OCI-M2 (cell line): ENCODE data around the gene PRRT4.

Source experiments
- DNase-seq: peaks from one replicate; lab custom pipeline; 2025; ENCODE audit not compliant: unreplicated experiment; lab: John Stamatoyannopoulos, UW

Gene PRRT4

DNA sequence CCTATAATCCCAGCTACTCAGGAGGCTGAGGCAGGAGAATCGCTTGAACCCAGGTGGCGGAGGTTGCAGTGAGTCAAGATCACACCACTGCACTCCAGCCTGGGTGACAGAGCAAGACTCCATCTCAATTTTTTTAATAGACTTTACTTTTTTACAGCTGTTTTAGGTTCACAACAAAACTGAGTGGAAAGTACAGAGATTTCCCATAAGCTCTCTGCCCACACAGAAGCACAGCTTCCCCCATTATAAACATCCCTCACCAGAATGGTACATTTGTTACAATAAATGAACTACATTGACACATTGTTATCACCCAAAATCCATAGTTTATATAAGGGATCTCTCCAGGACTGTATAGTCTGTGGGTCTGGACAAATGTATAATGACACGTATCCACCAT is 14.6 kb upstream of the PRRT4 start:
- no peak for DNase-seq

DNA sequence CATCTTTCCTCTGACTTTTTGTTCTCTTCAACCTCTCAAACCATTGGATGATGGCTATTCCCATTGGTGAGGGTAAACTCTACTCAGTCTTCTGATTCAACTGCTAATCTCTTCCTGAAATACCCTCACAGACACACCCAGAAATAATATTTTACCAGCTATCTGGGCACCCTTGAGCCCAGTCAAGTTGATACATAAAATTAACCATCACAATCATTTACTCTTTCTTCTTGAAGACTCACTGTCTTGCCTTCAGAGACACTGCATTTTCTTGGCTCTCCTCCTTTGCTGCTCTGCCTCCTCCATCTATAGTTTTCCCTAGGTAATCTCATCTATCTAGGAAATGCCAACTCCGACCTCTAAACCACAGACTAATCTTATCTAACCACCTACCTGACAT is 12.6 kb upstream of the PRRT4 start:
- no peak for DNase-seq

DNA sequence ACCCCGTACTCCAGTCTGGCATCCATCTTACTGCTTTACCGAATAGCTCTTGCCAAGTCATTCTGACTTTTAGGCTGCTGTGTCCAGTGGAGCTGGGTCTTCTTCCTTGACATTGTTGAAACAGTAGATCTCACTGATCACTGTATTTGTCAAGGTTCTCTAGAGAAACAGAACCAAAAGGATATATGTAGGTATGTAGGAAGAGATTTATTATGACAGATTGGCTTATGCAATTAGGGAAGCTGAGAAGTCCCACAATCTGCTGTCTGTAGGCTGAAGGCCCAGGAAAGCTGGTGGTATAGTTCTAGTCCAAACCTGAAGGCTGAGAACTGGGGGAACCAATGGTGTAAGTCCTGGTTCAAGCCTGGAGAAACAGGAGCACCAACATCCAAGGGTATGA is 12.1 kb upstream of the PRRT4 start:
- DNase-seq: no peak

DNA sequence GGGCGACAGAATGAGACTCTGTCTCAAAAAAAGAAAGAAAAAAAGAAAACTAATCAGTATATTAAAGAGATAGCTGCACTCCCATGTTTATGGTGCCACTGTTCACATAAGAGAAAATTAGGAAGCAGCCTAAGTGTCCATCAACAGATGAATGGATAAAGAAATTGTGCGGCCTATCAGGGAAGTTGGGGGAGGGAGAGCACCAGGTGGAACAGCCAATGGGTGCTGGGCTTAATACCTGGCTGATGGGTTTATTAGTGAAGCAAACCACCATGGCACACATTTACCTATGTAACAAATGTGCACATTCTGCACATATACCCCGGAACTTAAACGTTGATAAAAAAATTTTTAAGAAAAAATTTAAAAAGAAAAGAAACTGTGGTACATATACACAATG is 9.0 kb upstream of the PRRT4 start:
- DNase-seq: no peak

DNA sequence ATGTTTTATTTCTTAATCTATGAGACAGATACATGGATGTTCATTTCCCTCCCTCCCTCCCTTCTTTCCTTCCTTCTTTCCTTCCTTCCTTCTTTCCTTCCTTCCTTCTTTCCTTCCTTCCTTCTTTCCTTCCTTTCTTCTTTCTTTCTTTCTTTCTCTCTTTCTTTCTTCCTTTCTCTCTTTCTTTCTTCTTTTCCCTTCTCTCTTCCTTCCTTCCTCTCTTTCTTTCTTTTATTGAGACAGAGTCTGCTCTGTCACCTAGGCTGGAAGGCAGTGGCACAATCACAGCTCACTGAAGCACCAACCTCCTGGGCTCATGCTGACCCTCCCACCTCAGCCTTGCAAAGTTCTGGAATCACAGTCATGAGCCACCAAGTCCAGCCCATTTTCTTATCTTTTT is 5.5 kb upstream of the PRRT4 start:
- no peak for DNase-seq

DNA sequence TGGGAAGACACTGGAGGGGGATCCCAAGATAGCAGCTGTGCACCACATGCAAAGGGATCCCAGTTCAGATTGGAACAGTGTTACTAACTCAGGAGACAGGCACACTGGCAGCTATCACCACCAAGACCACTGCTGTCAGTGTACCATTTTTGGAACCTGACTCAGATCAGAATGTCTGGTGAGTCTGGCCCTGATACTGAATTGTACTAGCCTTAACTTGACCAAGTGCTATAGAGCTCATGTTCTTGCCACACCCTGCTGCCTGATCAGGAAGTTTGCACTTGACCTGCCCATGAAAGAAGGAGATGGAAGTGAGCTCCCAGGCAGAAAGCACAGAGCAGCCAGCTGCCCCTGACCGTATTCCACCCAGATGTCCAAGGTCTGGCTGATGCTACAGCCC is 4.8 kb upstream of the PRRT4 start:
- no peak for DNase-seq

DNA sequence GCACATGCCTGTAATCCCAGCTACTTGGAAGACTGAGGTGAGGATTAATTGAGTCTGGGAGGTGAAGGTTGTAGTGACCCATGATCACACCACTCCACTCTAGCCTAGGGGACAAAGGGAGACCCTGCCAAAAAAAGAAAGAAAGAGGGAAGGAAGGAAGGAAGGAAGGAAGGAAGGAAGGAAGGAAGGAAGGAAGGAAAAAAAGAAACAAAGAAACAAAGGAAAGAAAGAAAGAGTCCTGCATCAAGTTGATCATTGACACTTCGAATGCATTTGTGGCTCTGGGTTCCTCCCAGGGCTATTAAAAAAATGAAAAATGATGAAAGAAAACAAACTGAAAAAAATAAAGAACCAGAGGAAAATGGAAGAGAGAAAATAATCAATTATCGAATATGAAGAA is 3.9 kb upstream of the PRRT4 start:
- no peak for DNase-seq

DNA sequence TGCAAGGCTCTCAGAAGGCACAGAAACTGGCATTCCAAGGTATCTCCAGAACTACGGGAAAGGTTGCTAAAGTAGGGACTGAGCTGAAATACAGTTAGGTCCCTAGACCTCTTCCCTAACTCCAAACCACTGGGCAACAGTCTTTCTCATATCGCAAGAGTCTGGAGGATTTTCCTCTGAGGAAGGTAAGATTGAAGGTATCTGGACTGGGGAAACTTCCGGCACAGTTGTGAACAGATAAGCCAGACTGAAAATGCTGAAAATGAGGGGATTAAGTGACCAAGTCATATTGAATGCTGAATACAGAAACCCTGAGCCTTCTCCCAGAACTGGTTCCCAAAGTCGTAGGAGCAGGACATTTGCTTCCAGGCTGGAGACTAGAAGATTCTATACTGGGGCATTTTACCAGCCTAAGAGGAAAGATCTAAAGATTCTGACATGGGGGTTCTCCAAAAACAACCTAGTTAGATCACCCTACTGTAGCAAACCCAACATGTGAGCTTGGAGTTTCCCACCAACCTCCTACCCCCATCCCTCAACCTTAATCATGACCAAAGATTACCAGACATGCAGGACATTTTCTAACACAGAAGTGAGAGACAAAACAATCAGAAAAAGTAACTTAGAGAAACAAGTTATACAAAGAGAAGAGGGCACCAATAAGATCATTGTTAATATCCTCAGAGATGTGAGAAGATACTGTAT is 2.8 kb upstream of the PRRT4 start:
- no peak for DNase-seq

DNA sequence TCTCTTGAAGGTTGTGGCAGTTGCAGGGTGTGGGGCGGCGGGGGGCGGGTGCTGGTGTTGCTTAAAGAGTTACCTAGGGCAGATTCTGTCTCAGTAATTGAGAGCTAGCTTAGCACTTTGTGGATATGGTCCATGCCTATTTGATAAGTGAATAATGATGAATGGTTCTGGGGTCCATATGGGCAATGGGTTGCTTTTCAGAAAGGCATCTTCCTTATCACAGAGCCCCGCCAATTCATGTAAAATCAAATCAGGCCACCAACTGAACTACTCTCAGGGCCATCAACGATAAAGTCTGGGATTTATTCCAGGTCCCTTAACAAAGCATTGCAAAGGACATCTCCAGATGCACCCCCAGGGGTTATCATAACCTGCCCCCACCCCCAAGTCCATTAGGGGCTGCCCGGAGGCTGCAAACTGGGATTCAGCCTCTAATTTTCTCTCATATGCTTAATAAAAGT is 1.8 kb upstream of the PRRT4 start:
- no peak for DNase-seq

DNA sequence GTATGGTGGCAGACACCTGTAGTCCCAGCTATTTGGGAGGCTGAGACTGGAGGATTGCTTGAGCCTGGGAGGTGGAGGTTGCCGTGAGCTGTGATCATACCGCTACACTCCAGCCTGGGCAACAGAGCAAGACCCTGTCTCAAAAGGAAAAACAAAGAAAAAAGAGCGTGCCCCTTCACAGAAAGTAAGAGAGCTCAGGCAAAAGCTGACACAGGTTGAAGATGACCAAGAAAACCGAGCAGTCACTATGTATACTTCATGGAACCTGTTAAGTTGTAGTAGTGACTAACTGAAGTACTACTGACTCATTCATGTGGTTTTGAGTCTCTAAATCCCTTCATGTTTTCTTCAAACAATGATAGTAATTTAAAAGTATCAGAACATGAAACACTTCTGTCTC is 1.2 kb upstream of the PRRT4 start:
- DNase-seq: no peak

DNA sequence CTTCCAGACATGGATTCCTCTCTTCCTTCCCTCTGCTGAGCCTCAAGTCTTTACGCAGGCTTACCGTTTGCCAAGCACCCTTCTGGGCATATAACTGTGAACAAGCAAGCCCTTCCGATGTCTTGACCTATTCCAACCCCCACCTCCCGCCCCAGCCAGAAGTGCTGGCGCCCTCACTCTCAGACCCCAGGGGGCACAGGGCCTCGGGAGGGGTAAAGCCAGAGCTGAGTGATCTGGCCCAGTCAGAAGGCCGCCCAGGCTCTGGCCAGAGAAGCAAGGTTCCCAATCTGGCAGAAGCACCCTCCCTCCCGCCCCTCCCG is 1.2 kb downstream of the PRRT4 start:
- DNase-seq: no peak

DNA sequence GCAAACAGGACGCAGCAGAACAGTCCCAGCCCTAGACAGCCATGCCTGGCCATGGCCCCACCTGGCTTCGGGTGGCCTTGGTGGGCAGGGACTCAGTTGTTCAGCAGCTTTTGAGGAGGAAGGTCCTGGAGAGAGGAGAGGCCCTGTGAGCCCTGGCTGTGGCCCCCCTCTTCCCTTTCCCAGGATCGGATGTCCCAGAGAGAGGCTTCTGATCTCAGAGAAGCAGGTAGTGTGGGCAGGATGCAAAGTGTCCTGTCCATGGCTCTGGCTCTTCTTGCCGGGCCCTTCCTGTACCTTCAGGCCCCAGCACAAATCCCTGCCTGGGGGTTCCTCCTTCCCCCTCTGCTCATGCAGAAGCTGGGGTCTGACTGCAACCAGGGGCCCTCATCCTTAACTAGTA is 1.6 kb downstream of the PRRT4 start:
- no peak for DNase-seq

DNA sequence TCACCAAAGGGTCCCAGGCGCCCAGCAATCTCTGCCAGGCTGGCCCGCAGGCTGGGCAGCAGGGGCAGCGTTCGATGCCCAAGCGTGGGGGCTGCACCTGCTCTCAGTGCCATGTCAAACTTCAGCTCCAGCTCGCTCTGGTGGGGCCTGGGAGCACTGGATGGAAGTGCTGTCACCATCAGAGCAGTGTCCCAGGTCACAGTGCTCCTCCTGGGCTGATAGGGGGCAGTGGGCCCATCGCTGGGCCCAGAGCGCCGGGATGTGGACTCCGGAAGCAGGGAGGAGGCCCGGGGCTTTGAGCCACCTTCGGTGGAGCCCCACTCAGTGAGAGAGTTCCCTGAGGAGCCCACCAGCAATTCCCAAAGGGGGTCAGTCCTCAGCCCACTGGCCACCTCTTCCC is 2.2 kb downstream of the PRRT4 start:
- no peak for DNase-seq

DNA sequence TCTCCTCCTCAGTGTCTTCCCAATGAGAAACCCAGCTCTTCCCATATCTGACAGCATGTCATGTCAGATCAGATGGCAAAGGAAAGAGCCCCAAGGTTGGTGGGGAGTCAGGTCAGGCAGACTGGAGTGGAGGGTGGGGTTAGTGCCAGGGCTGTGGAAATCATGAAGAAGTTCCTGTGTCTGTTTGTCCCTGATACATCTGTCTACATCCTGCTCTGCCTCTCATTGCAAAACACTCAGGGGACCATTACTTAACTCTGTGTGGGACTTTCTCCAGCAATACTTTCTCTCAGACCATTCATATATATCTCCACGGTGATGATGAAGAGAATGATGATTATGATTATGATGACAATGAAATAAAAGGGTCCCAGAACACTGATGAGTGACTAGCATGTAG is 3.3 kb downstream of the PRRT4 start:
- DNase-seq: no peak

DNA sequence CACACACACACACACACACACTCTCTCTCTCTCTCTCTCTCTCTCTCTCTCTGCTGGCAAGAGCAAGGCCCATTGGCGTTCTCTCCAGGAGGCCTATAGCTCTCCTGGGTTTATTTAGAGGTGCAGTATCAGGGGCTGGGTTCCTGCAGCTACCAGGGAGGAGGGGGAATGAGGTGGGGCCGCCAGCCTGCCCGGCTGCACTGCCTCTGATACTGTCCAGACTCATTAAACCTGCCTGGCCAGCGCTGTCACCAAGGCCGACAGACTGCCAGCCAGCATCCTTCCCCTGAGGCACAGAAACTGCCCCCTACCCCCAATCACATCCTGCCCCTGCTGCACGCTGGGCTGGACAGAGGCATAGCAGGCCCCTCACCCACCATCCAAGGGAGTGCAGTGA is 4.3 kb downstream of the PRRT4 start:
- DNase-seq: no peak

DNA sequence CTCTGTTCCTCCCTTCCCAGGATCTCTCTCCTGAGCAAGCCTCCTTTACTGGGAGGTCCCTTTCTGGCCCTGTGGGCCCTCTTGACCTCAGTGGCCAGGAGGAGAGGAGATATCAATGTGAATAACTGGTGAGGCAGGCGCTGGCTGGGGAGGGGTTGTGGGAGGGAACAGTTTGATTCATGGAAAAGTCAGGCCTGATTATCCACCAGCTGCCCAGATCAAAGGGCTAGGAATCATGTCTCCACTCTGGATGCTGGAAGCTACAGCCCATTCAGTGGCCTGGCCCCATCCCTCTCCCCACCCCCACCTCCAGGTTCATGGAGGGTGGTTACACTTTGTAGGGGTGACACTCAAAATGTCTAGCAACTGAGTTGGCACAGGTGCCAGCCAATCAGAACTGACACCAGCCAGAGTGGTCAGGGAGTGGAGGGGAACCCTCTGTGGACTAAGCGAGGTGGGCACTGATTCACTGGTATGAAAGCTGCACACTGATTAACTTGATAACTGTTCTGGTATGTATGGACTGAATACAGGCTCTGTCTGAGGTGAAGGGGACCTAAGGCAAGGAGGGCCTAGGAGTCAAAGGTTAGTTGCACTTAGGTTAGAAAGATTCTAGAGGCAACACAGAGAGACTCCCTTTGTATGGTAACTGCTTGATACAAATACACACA is 4.8 kb downstream of the PRRT4 start:
- DNase-seq: no peak

DNA sequence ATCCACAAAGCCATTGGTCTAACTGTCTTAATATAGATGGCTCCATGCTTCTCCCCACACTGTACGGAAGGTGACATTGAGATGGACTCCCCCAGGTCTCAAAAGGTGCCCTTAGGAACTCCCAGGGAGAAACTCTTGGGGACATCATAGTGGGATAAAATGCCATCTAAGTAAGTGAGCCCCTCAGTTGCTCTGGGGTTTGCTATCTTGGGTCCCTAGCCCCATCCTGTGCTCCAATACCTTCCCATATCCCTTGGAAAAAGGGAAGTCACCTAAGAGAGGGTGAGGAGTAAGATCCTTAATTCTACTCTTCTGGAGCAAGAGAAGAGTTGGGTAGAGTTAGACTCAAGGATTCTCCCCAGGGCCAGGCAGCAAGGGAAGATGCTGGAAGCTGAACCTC is 7.9 kb downstream of the PRRT4 start:
- DNase-seq: no peak

DNA sequence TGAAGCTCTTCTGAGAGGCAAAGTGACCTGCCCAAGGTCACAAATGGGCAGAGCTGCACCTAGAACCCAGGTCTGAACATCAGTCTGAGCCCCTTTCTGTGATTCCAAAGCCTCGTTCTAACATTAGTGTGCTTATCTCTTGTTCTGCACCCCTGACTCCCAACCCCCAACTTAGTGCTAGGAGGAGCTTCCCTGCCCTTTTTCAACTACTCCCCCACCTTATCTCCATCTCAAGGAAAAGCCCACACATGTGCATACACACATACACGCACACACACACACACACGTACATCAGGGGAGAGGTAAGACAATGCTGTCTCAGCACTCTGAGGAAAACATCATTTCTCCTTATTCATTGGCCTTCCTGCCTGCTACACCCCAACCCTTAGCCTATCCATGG is 8.3 kb downstream of the PRRT4 start:
- no peak for DNase-seq

DNA sequence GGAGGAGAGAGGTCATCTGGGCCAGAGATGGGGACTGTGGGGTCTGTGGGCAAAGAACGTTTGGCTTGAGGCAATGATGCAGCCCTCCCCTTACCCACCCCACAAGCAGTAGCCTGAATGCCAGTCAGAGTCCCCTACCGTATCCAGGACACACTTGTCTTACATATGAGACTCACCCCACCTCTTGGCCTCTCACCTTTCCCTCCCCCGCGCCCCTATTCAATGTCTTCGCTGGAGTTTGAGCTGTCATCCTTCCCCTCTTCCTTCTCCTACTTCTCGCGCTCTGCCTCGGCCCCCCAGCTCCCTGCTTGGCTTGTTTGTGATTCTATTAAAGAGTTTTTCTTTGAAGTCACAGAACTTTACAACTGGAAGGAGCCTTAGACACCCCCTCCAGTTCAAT is 8.9 kb downstream of the PRRT4 start:
- no peak for DNase-seq

DNA sequence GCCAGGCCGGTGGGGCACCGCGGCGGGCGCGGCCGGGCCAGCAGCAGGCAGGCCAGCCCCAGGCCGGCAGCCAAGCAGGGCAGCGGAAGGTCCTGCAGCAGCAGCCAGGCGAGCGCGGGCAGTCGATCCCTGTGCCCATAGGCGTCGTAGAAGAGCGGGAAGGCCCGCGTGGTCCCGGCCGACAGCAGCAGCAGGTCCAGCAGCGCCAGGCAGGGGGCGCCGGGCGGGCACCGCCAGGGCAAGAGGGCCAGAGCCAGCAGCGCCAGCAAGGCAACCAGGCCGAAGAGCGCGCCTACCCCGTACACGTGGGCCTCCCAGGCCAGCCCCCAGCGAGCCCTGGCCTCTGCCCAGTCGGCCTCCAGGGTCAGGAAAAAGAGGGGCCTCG is 9.3 kb downstream of the PRRT4 start:
- DNase-seq: no peak

DNA sequence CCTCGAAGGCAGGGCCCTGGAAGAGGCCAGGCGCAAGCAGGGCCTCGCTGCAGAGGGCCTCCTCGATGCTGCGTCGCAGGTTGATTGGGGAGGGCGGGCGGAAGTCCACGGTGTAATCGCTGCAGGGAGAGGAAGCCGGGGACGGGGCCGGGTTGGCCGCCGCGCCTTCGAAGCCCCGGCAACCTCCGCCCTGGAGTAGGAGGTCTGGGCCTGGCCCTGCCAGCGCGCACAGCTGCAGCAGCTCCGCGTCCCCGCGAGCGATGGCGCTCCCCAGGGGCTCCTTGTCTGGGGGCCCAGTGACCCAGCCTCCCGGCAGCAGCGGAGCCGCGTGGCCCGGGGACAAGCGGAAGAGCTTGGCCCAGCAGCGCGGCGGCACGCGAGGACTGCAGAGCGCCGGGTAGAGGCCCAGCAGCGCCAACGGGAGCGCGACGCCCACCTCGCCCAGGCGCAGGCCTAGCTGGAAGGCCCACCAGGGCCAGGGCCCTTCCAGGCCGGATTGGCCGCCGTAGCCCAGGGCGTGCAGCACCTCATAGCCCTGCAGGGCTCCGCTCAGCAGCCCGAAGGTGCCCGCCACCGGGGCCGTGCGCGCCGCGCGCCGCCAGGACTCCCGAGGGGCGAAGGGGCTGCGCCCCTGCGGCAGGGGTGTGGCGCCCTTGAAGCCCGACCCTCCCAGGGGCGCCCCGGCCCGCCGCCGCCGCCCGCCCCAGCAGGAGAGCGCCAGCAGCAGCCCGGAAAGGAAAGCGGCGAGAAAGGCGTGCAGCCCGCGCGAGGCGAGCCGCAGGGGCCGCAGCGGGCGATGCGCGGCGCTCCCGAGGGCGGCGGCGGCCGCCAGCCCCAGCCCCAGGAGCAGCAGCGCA is 10.0 kb downstream of the PRRT4 start:
- no peak for DNase-seq

DNA sequence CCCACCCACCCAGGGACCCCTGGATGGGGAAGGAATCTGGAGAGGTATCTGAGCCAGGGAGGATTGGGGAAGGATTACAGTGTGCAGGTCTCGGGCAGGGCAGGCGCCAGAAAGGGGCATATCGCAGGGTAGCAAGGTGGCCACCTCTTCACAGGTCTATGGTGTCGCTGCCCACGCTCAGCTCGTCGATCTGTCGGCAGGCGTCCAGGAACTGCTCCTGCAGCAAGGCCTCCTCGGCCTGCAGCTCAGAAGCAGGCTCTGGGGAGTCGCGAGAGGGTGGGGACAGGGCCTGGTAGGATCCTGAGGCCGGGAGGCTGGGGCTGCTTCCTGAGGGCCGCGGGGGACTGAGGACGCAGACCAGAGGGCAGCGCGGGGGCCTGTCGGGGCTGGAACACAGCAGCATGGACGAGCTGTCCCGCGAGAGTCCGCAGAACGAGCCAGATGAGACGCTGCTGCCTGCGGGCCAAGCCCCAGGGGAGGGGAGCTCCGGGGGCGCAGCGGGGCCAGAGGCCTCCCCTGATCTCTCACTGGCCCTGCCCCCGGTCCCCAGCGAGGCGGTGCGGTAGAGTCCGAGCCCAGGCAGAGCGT is 10.7 kb downstream of the PRRT4 start:
- DNase-seq: no peak
